Right lobe of liver (tissue), 6 donors: ENCODE data around the gene PROM2. TPM values are rescaled to one million over a fixed set of nuclear protein-coding genes. Genes with fewer than 3 reads are reported as not detected.
"Not testable (repeated sequence)": the region's sequence is repeated elsewhere in the genome, so short reads cannot be mapped to it uniquely, and the experiment has no call there.

Source experiments
- ATAC-seq, 4 donors: fragments of 200-7000 bp; cut with Tn5 transposase; one replicate each; pipeline ENCODE4 v1.9.1; 2020; ENCODE audit warnings: mild to moderate bottlenecking in 4 of 4, moderate library complexity in 4 of 4
- DNase-seq, 3 donors: peaks; one replicate each; pipeline ENCODE4 v3.0.0-alpha.2; 2020
- H3K27ac ChIP-seq, 3 donors: fragments of 200-600 bp; one replicate each; pipeline ENCODE4 v1.8.0; 2022
- H3K27me3 ChIP-seq, 2 donors: fragments of 200-600 bp; one replicate each; pipeline ENCODE4 v1.8.0; 2022
- H3K36me3 ChIP-seq, 4 donors: fragments of 200-600 bp; sonication (generic) in 1 of 4; one replicate each; pipeline versions ENCODE4 v1.5.1 to v1.8.0; 2017 to 2022; ENCODE audit warnings: control low read depth in 1 of 4
- H3K4me1 ChIP-seq, 4 donors: fragments of 200-600 bp; sonication (generic) in 1 of 4; one replicate each; pipeline versions ENCODE4 v1.5.1 to v1.8.0; 2017 to 2022; ENCODE audit warnings: control low read depth in 1 of 4
- H3K4me3 ChIP-seq, 3 donors: fragments of 200-600 bp; one replicate each; pipeline ENCODE4 v1.8.0; 2022
- H3K9me3 ChIP-seq, 4 donors: fragments of 200-600 bp; sonication (generic) in 1 of 4; one replicate each; pipeline versions ENCODE4 v1.5.1 to v1.8.0; 2017 to 2022; ENCODE audit warnings: control low read depth in 1 of 4
- POLR2A ChIP-seq: fragments of 450-650 bp; IDR thresholded peaks from one replicate; pipeline ENCODE4 v1.6.1; 2017; ENCODE audit warnings: antibody characterized with exemption, mild to moderate bottlenecking
- WGBS: methylation state at CpG from one replicate; pipeline ENCODE4 v1.1.6; 2018; ENCODE audit warnings: low coverage, low lambda C conversion rate; ENCODE audit not compliant: insufficient coverage; ENCODE audit errors: missing lambda C conversion rate; 5-methylcytosine and 5-hydroxymethylcytosine counted together
- intact Hi-C, 2 donors: fragments of 100-400 bp; cut with DNase I; formaldehyde crosslinking; loops; one replicate each; pipeline versions ENCODE4 v1.11.2 to v1.14.1; 2022
- total RNA-seq, 6 experiments: library from RNA; depleted of rRNA in 2 of 6; stranded (reverse); fragments of >200 nt in 2 of 6; fragmentation: NEBNext Ultra II Directional in 3 of 6; extraction: Animal tissue kit (Norgen Biotek cat#: 25700) in 3 of 6; gene quantifications; one replicate each; pipeline versions ENCODE4 v1.1.0 to v1.2.4, GENCODE V29; 2016 to 2023
- TF ChIP-seq, protein P1 (sequence below), 4 donors: fragments of 200-600 bp in 3 of 4; fragments of 450-650 bp in 1 of 4; IDR thresholded peaks; one replicate each; pipeline versions ENCODE4 v1.5.1 to v1.8.0; 2016 to 2022; ENCODE audit warnings: antibody characterized with exemption in 4 of 4, mild to moderate bottlenecking in 2 of 4
- donor health status: DM: no; HTN: yes; CAD: no.
- donor health status: DM: no; HTN: no; CAD: no.
- donor health status: DM: no; HTN: no; CAD: no.
- donor health status: DM: no; HTN: yes; CAD: no.
- donor health status: DM: no; HTN: yes; CAD: no.

PROM2 gene
- total RNA-seq, 6 experiments from 2014 or later = 0.06 to 0.64 (median 0.43) TPM

DNA sequence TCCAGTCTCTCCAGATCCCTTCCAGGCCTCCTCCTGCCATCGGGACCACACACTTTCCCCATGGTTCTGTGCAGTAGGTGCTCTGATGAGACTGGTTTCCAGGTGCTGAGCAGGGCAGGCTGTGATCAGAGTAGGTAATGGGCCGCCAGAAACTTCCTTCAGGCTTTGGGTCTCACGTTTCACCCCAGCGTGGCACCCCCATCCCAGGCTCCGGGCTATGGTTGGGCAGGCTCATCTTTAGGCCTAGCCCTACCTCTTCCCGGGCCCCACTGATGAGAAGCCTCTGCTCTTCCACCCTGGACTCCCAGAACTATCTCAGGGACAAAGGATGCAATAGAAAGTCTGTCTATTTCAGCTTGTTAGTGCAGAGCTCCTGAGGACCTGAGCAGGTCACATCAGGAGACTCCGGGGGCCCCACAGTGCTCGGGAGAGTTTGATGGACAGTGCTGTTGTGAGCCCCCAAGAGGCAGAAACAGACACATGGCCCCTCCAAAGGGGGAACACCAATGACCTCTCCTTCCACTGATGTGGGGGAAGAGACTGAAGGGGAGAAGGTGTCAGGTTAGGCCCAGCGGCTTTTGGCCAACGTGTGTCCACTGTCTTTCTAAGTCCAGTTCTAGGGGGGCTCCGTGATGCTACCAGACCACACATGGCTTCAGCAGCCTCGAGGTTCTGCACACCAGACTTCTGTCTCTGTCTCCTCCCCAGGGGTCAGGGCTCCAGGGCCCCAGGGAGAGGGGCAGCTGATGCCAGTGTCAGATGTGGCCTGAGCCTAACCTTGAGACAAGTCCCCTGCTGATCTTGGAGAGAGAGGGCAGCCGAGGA, 5.8 kb upstream of the PROM2 start:
- intact Hi-C loops = no loop called here
- WGBS = 81% methylated on average over 8 of the region's 13 CpGs
- Histone ChIP-seq H3K4me1 (peaks cover 0 to 8% (median 0%) of the 10 kb centered on the region in 4 donors), H3K27ac (no peak overlapping the region), H3K9me3 (no peaks in the 10 kb centered on the region), H3K4me3 (no peak overlapping the region), H3K36me3 (no peaks in the 10 kb centered on the region), H3K27me3 (no peaks in the 10 kb centered on the region)
- DNase-seq = peak in 2 of 3 donors; percentile 9 to 40
- ATAC-seq = no peak
- TF ChIP-seq, protein P1, sequence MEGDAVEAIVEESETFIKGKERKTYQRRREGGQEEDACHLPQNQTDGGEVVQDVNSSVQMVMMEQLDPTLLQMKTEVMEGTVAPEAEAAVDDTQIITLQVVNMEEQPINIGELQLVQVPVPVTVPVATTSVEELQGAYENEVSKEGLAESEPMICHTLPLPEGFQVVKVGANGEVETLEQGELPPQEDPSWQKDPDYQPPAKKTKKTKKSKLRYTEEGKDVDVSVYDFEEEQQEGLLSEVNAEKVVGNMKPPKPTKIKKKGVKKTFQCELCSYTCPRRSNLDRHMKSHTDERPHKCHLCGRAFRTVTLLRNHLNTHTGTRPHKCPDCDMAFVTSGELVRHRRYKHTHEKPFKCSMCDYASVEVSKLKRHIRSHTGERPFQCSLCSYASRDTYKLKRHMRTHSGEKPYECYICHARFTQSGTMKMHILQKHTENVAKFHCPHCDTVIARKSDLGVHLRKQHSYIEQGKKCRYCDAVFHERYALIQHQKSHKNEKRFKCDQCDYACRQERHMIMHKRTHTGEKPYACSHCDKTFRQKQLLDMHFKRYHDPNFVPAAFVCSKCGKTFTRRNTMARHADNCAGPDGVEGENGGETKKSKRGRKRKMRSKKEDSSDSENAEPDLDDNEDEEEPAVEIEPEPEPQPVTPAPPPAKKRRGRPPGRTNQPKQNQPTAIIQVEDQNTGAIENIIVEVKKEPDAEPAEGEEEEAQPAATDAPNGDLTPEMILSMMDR (IDR thresholded peaks at IDR 0.05) = no peak
- no peak for TF ChIP-seq POLR2A

DNA sequence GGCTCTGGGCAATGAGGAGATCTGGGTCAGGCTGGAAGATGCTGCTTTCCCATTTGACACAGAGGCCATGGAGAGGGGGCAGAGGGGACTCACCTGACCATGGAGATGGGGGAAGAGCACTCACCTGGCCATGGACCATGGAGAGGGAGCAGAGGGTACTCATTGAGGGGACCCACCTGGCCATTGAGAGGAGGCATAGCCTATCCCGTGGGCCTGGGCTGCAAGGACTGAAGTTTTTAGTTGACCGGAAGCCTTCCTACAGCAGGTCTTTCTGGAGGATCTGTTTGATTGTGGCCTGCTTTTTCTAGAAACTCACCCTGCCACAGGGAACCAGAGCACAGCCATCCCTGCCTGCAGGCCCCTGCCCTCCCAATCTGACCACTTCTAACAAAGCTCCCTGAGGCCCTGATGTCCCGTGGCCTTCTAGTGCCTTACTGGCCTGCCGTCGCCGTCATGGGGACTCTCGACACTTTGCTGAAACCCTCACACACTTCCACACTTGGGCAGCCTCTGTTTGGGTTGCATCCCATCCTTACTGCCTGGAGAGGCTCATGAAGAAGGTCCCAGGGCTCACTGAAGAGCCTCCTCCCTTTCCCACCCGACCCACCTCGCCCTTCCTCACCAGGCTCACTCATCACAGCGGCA, 5.1 kb upstream of the PROM2 start:
- no peaks in the 10 kb centered on the region for H3K9me3 ChIP-seq
- H3K4me1 ChIP-seq = peaks cover 0 to 8% (median 0%) of the 10 kb centered on the region in 4 donors
- intact Hi-C loops = no loop called here
- H3K27ac ChIP-seq = no peak overlapping the region
- DNase-seq (peak in 2 of 3 donors; percentile 23 to 25), ATAC-seq (no peak)
- WGBS = no CpG with 5 or more reads among the region's 10 CpGs
- no peaks in the 10 kb centered on the region for H3K36me3 ChIP-seq
- no peak overlapping the region for H3K4me3 ChIP-seq
- H3K27me3 ChIP-seq = no peaks in the 10 kb centered on the region
- TF ChIP-seq, protein P1 (IDR thresholded peaks at IDR 0.05) = no peak
- no peak for TF ChIP-seq POLR2A

GRCh38 chr2:95269745-95270144, 4.5 kb upstream of the PROM2 start:
- H3K4me1 ChIP-seq, H3K9me3 ChIP-seq, intact Hi-C loops, H3K27ac ChIP-seq, H3K27me3 ChIP-seq, DNase-seq, ATAC-seq, H3K4me3 ChIP-seq, H3K36me3 ChIP-seq: not testable (repeated sequence)
- no CpG with 5 or more reads among the region's 5 CpGs for WGBS

- Histone ChIP-seq H3K27me3 (no peaks in the 10 kb centered on the region), H3K4me3 (no peak overlapping the region), H3K36me3 (no peaks in the 10 kb centered on the region), H3K27ac (no peak overlapping the region), H3K9me3 (no peaks in the 10 kb centered on the region), H3K4me1 (peaks cover 0 to 8% (median 0%) of the 10 kb centered on the region in 4 donors)
- intact Hi-C loops = no loop called here
- no peak for TF ChIP-seq POLR2A
- TF ChIP-seq, protein P1 (IDR thresholded peaks at IDR 0.05) = no peak
- WGBS = 94% methylated on average over 3 of the region's 8 CpGs
- DNase-seq = peak in 2 of 3 donors; percentile 6 to 35
- no peak for ATAC-seq
Observed at GRCh38 chr2:95270541-95271081, 3.6 kb upstream of the PROM2 start.
